GM21825 (cell line): Measurements from ENCODE around the gene GTF2IRD1.
"Not testable (repeated sequence)": the region's sequence is repeated elsewhere in the genome, so short reads cannot be mapped to it uniquely, and the experiment has no call there.

Experiments
- ATAC-seq: cut with Tn5 transposase; IDR thresholded peaks from one replicate; pipeline ENCODE4 v1.9.1; 2021; ENCODE audit warnings: mild to moderate bottlenecking, moderate library complexity; ENCODE audit not compliant: unreplicated experiment

The GTF2IRD1 gene

DNA sequence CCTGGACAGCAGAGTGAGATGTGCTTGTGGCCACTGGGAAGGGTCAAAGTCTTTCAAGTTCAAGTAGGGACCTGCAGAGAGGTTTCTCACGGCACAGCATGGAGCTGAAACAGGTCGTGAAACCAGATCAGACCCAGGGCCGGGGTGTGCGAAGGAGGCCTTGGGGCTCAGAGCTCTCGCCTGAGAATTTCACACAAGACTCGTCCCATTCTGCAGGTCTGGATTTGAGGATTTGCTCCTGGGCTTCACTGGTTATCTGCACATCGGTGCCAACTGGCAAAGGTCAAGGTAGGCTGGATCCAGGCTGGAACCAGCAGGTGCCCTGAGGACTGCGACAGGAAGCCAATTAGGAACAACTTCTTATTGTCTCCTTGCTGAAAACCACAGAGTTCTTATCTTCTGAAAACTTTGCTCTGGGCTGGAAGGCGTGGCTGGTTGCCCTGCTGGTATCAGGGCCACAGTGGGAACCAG lies 179.8 kb downstream of the GTF2IRD1 start:
- no peak for ATAC-seq

DNA sequence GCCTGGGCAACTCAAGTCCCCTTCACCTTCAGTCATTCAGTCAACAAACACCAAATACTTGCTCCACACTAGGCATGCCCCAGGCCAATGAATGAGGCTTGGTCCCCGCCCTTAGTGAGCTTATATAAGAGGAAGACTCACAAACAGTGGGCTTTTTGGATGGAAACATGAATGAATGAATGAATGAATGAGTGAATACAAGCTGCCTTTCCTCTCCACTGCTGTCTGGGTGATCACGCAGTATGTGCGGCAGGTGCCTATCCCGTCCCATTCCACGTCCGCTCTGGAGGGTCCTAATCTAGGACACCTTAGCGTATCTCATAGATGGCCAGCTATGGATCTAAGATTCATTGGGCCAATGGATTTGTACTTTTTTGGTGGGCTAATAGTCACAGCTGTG lies 184.0 kb downstream of the GTF2IRD1 start:
- no peak for ATAC-seq

DNA sequence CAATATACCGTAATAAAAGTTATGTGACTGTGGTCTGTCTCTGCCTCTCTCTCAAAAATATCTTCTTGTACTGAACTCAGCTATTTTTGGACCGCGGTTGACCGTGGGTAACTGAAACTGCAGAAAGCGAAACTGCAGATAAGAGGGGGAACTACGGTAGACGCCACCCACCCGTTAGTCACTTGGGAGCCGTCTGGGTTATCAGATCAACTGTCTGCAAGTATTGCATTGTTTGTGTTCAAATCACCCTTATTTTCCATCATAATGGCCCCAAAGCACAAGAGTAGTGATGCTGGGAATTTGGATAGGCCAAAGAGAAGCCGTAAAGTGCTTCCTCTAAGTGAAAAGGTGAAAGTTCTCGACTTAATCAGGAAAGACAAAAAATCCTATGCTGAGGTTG lies 196.3 kb downstream of the GTF2IRD1 start:
- ATAC-seq: peak; percentile 80

DNA sequence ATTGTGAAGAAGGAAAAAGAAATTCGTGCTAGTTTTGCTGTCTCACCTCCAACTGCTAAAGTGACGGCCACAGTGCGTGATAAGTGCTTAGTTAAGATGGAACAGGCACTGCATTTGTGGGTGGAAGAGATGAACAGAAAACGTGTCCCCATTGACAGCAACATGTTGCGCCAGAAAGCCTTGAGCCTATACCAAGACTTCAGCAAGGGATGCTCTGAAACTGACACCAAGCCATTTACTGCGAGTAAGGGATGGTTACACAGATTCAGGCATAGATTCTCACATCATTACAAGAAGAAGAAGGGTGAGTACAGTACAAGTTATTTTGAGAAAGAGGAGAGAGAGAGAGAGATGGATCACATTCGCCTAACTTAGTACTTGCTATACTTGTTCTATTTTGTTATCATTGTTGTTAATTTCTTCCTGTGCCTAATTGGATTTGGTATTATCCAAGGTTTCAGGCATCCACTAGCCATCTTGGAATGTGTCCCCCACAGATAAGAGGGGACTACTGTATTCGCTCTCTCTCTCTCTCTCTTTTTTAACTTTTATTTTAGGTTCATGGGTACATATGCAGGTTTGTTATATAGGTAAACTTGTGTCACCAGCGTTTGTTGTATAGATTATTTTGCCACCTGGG lies 196.9 kb downstream of the GTF2IRD1 start:
- peak; percentile 48 for ATAC-seq

DNA sequence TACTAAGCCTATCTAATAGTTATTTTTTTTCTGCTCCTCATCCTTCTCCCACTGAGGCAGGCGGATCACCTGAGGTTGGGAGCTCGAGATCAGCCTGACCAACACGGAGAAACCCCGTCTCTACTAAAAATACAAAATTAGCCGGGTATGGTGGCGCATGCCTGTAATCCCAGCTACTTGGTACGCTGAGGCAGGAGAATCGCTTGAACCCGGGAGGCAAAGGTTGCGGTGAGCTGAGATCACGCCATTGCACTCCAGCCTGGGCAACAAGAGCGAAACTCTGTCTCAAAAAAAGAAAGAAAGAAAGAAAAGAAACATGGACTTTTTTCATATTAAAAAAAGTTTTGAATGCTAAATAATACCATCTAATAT lies 197.4 kb downstream of the GTF2IRD1 start:
- not testable (repeated sequence) for ATAC-seq
